Mammary epithelial cell (primary cell): ENCODE measurements around the gene RCBTB2.

Source experiments
- CTCF ChIP-seq, 2 donors: IDR thresholded peaks in 1 of 2; conservative IDR thresholded peaks in 1 of 2; 2 replicates each; pipeline ENCODE4 v1.5.1; 2011 to 2012; ENCODE audit warnings: inconsistent platforms in 2 of 2, low read length in 2 of 2, mild to moderate bottlenecking in 2 of 2, control low read depth in 1 of 2, low read depth in 1 of 2; ENCODE audit not compliant: insufficient read depth in 1 of 2; ENCODE audit errors: extremely low read depth in 1 of 2
- EZH2 ChIP-seq: IDR thresholded peaks from 2 replicates; pipeline ENCODE4 v1.6.1; 2012; ENCODE audit warnings: low read length, inconsistent platforms, borderline replicate concordance

DNA sequence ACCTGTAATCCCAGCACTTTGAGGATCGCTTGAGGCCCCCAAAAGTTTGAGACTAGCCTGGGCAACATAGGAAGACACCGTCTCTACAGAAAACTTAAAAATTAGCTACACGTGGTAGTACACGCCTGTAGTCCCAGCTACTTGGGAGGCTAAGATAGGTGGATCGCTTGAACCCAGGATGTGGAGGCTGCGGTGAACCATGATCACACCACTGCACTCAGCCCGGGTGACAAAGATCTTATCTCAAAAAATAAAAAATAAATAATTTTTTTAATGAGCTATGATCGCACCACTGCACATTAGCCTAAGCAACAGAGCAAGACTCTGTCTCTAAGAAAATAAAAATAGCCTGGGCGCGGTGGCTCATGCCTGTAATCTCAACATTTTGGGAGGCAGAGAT lies 6.6 kb downstream of the RCBTB2 start:
- no peak for TF ChIP-seq CTCF (conservative IDR thresholded peaks at IDR 0.05 in 1 of 2, IDR thresholded peaks at IDR 0.05 in 1 of 2; ENCODE audit: extremely low read depth in 1 of 2, insufficient read depth in 1 of 2, low read depth in 1 of 2, low read length in 2 of 2)
- no peak for TF ChIP-seq EZH2
